Fibroblast of lung (primary cell): ENCODE results near the gene FMN1. TPM values are rescaled to one million over a fixed set of nuclear protein-coding genes. Genes with fewer than 3 reads are reported as not detected.

Source experiments
- DNase-seq, 2 donors: peaks; one replicate each; pipeline versions ENCODE4 v3.0.0 to v3.0.0-alpha.2; 2010; ENCODE audit warnings: low read depth in 2 of 2
- H2AFZ ChIP-seq: 2 replicates; pipeline ENCODE4 v1.5.1; 2012; ENCODE audit warnings: low read length, control low read depth, inconsistent platforms
- H3K27ac ChIP-seq: 2 replicates; pipeline ENCODE4 v1.5.1; 2011; ENCODE audit warnings: low read length, control low read depth; ENCODE audit not compliant: insufficient read depth
- H3K27me3 ChIP-seq: 2 replicates; pipeline ENCODE4 v1.5.1; 2011; ENCODE audit warnings: mild to moderate bottlenecking, low read length; ENCODE audit not compliant: control insufficient read depth, insufficient read depth
- H3K36me3 ChIP-seq: 2 replicates; pipeline ENCODE4 v1.5.1; 2011; ENCODE audit warnings: low read length; ENCODE audit not compliant: control insufficient read depth, insufficient read depth
- H3K4me1 ChIP-seq: 2 replicates; pipeline ENCODE4 v1.5.1; 2011; ENCODE audit warnings: low read length; ENCODE audit not compliant: control insufficient read depth, insufficient read depth; ENCODE audit errors: extremely low read depth
- H3K4me2 ChIP-seq: 2 replicates; pipeline ENCODE4 v1.5.1; 2011; ENCODE audit warnings: low read length, control low read depth; ENCODE audit not compliant: insufficient read depth; ENCODE audit errors: extremely low read depth
- H3K4me3 ChIP-seq, 4 experiments: fragments of 200-600 bp in 1 of 4; sonication (generic) in 1 of 4; replicated peaks in 1 of 4; 2 replicates each; pipeline ENCODE4 v1.5.1; 2011 to 2016; ENCODE audit warnings: low read length in 4 of 4, low read depth in 3 of 4, mild to moderate bottlenecking in 3 of 4, control low read depth in 2 of 4, inconsistent platforms in 1 of 4, mixed read lengths in 1 of 4; ENCODE audit not compliant: insufficient read depth in 1 of 4; ENCODE audit errors: control extremely low read depth in 1 of 4
- H3K79me2 ChIP-seq: 2 replicates; pipeline ENCODE4 v1.5.1; 2012; ENCODE audit warnings: mild to moderate bottlenecking, low read length, inconsistent platforms; ENCODE audit not compliant: control insufficient read depth, insufficient read depth
- H3K9ac ChIP-seq: 2 replicates; pipeline ENCODE4 v1.5.1; 2011; ENCODE audit warnings: mild to moderate bottlenecking, low read length, control low read depth; ENCODE audit not compliant: insufficient read depth
- H3K9me3 ChIP-seq: 2 replicates; pipeline ENCODE4 v1.5.1; 2012; ENCODE audit warnings: low read depth, low read length; ENCODE audit not compliant: control insufficient read depth, insufficient read depth
- H4K20me1 ChIP-seq: 2 replicates; pipeline ENCODE4 v1.5.1; 2011; ENCODE audit warnings: low read length; ENCODE audit not compliant: control insufficient read depth, insufficient read depth; ENCODE audit errors: extremely low read depth
- CTCF ChIP-seq, 2 donors: IDR thresholded peaks in 1 of 2; conservative IDR thresholded peaks in 1 of 2; 1 replicate in 1 of 2; 2 replicates in 1 of 2; pipeline ENCODE4 v1.5.1; 2011 to 2012; ENCODE audit warnings: low read length in 2 of 2, control low read depth in 1 of 2, inconsistent platforms in 1 of 2, low read depth in 1 of 2, mild to moderate bottlenecking in 1 of 2
- EZH2 ChIP-seq: IDR thresholded peaks from 2 replicates; pipeline ENCODE4 v1.5.1; 2012; ENCODE audit warnings: low read length, control low read depth, mild to moderate bottlenecking; ENCODE audit errors: missing control alignments
- polyA plus RNA-seq, 2 donors: library from polyadenylated mRNA; depleted of rRNA in 1 of 2; stranded (reverse) in 1 of 2; unstranded in 1 of 2; fragments of >200 nt; gene quantifications; 2 replicates each; pipeline ENCODE4 v1.2.1, GENCODE V29; 2011 to 2012; ENCODE audit warnings: missing spikeins in 1 of 2
- total RNA-seq: library from RNA; depleted of rRNA; stranded (reverse); fragments of >200 nt; gene quantifications from 2 replicates; pipeline ENCODE4 v1.2.1, GENCODE V29; 2014

The FMN1 gene
- total and polyA plus RNA-seq, 2 donors (not counting 1 experiment from before 2014, with no cell fraction given), result 7.5 to 43.8 TPM

- H3K36me3 ChIP-seq, result peaks cover 2% of the 10 kb centered on the region
- peaks cover 33% of the 10 kb centered on the region for H3K4me1 ChIP-seq
- H3K4me2 ChIP-seq, result no peak overlapping the region
- H3K79me2 ChIP-seq, result no peaks in the 10 kb centered on the region
- H3K9me3 ChIP-seq, result no peaks in the 10 kb centered on the region
- no peak overlapping the region for H3K4me3 ChIP-seq
- H2AFZ ChIP-seq, result no peak overlapping the region
- H3K27me3 ChIP-seq, result no peaks in the 10 kb centered on the region
- H3K27ac ChIP-seq, result peak overlapping the region; percentile 87
- no peak for TF ChIP-seq CTCF (conservative IDR thresholded peaks at IDR 0.05 in 1 of 2, IDR thresholded peaks at IDR 0.05 in 1 of 2; ENCODE audit: low read depth in 1 of 2, low read length in 2 of 2)
- TF ChIP-seq EZH2, result no peak
- no peak overlapping the region for H3K9ac ChIP-seq
- H4K20me1 ChIP-seq, result no peaks in the 10 kb centered on the region
- DNase-seq, result peak; percentile 99 to 100
These were observed 324.1 kb downstream of the FMN1 start for GRCh38 chr15:32870240-32871033.

DNA sequence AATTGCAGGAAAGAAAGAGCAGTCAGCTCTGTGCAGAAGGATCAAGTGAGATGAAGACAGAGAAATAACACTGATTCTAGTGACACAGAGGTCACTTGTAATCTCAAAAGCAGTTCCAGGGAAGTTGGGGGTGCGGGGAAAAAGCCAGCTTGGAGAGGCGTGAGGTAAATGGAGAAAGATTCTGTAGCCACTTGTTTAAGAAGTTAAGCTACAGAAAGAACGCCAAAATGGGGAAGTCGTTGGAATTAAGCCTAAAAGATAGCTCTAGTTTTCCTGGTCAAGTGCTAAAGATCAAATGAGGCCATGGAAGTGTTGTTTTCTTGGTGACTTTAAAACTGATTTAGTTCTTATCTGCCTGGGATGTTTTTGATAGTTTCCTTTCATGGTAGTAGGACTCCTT is 324.7 kb downstream of the FMN1 start:
- Histone ChIP-seq H3K4me3 (no peak overlapping the region), H2AFZ (no peak overlapping the region), H4K20me1 (no peaks in the 10 kb centered on the region), H3K9me3 (no peaks in the 10 kb centered on the region), H3K4me2 (no peak overlapping the region), H3K27ac (peak overlapping the region; percentile 87), H3K36me3 (peaks cover 2% of the 10 kb centered on the region), H3K79me2 (no peaks in the 10 kb centered on the region), H3K9ac (no peak overlapping the region), H3K27me3 (no peaks in the 10 kb centered on the region), H3K4me1 (peaks cover 33% of the 10 kb centered on the region)
- TF ChIP-seq CTCF (conservative IDR thresholded peaks at IDR 0.05 in 1 of 2, IDR thresholded peaks at IDR 0.05 in 1 of 2; ENCODE audit: low read depth in 1 of 2, low read length in 2 of 2) (no peak), EZH2 (no peak)
- no peak for DNase-seq

DNA sequence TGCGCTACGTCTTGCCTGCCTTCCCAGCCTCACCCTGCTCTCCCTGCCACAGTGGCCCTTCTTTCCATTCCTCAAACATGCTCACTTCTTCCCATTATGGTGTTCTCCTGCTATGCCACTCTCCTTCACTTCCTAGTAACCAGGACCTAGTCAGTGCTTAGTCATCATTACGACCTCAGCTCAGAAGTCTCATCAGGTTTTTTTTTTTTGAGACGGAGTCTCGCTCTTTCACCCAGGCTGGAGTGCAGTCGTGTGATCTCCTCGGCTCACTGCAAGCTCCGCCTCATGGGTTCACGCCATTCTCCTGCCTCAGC is 327.2 kb downstream of the FMN1 start:
- Histone ChIP-seq H3K9ac (no peak overlapping the region), H3K4me1 (peaks cover 26% of the 10 kb centered on the region)

More for the DNA sequence above, 327.2 kb downstream of the FMN1 start:
- no peak for TF ChIP-seq CTCF (conservative IDR thresholded peaks at IDR 0.05 in 1 of 2, IDR thresholded peaks at IDR 0.05 in 1 of 2; ENCODE audit: low read depth in 1 of 2, low read length in 2 of 2)
- no peak for TF ChIP-seq EZH2
- peak overlapping the region; percentile 92 for H3K27ac ChIP-seq
- no peaks in the 10 kb centered on the region for H3K79me2 ChIP-seq
- H3K9me3 ChIP-seq, result no peaks in the 10 kb centered on the region
- no peaks in the 10 kb centered on the region for H4K20me1 ChIP-seq
- H3K36me3 ChIP-seq, result peaks cover 2% of the 10 kb centered on the region
- no peak overlapping the region for H2AFZ ChIP-seq
- peak; percentile 95 for DNase-seq
- peak overlapping the region; percentile 29 for H3K4me2 ChIP-seq
- H3K27me3 ChIP-seq, result no peaks in the 10 kb centered on the region
- no peak overlapping the region for H3K4me3 ChIP-seq
